Cardiac fibroblast (primary cell): ENCODE data around the gene ROR2.

Experiments used
- DNase-seq, 2 donors: peaks; one replicate each; pipeline versions ENCODE4 v3.0.0 to v3.0.0-alpha.2; 2010; ENCODE audit warnings: low read depth in 2 of 2
- H3K4me3 ChIP-seq, 2 donors: replicated peaks in 1 of 2; 1 replicate in 1 of 2; 2 replicates in 1 of 2; pipeline ENCODE4 v1.5.1; 2011; ENCODE audit warnings: low read depth in 2 of 2, low read length in 2 of 2, mild to moderate bottlenecking in 2 of 2, moderate library complexity in 1 of 2
- CTCF ChIP-seq: IDR thresholded peaks from one replicate; pipeline ENCODE4 v1.5.1; 2011; ENCODE audit warnings: low read depth, mild to moderate bottlenecking, low read length, inconsistent platforms

Gene ROR2

GRCh38 chr9:91812191-91812590, 137.8 kb downstream of the ROR2 start:
- DNase-seq, result no peak
- TF ChIP-seq CTCF, result no peak
- H3K4me3 ChIP-seq, result no peak overlapping the region

- no peak for TF ChIP-seq CTCF
- H3K4me3 ChIP-seq, result no peak overlapping the region
- no peak for DNase-seq
These were observed 138.8 kb downstream of the ROR2 start for GRCh38 chr9:91811024-91811909.

- H3K4me3 ChIP-seq, result no peak overlapping the region
- no peak for DNase-seq
- TF ChIP-seq CTCF, result no peak
These were observed 139.6 kb downstream of the ROR2 start for GRCh38 chr9:91810286-91810905.

- peak in 1 of 2 donors; percentile 44 for DNase-seq
- no peak for TF ChIP-seq CTCF
- H3K4me3 ChIP-seq, result no peak overlapping the region
These were observed 140.3 kb downstream of the ROR2 start for GRCh38 chr9:91809581-91810285.

- TF ChIP-seq CTCF, result no peak
These were observed 142.3 kb downstream of the ROR2 start for GRCh38 chr9:91807643-91808246.

GRCh38 chr9:91805031-91805430, 145.0 kb downstream of the ROR2 start:
- DNase-seq, result no peak
- no peak overlapping the region for H3K4me3 ChIP-seq
- TF ChIP-seq CTCF, result no peak

More at GRCh38 chr9:91807643-91808246, 142.3 kb downstream of the ROR2 start:
- no peak overlapping the region for H3K4me3 ChIP-seq
- no peak for DNase-seq
